A673 (cell line): ENCODE measurements around the gene HLA-F.

Experiments used
- EZH2 ChIP-seq: fragments of 200-600 bp; sonication (generic); IDR thresholded peaks from 2 replicates; pipeline ENCODE4 v1.6.1; 2017; ENCODE audit warnings: borderline replicate concordance, low read depth, mild to moderate bottlenecking, mixed read lengths, antibody characterized with exemption, low read length; ENCODE audit not compliant: poor library complexity, severe bottlenecking
- TF ChIP-seq, protein P1 (sequence below): fragments of 300-800, 200-600 bp; sonication (generic); conservative IDR thresholded peaks from 2 replicates; pipeline ENCODE4 v1.5.1; 2017; ENCODE audit warnings: low read depth, mild to moderate bottlenecking, antibody characterized with exemption, low read length, moderate library complexity, mixed read lengths

DNA sequence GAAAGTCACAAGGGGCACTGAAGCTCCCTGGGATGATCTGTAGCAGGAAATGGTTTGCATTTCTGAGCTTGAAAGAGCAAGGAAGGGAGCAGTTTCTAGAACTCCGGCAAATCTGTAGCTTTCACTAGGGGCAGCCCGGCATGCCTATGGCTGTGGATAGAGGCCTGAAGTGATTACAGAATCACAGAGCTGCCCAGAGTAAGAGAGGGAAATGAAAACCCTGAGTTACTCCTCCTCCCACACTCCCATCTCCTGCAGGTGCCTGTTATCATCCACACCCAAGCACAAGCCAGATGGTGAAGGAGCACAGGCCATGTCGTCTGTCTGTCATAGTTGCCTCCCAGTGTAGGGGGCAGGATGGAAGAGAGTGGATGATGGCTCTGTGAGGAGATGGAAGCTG is 37.1 kb downstream of the HLA-F start:
- TF ChIP-seq, protein P1, sequence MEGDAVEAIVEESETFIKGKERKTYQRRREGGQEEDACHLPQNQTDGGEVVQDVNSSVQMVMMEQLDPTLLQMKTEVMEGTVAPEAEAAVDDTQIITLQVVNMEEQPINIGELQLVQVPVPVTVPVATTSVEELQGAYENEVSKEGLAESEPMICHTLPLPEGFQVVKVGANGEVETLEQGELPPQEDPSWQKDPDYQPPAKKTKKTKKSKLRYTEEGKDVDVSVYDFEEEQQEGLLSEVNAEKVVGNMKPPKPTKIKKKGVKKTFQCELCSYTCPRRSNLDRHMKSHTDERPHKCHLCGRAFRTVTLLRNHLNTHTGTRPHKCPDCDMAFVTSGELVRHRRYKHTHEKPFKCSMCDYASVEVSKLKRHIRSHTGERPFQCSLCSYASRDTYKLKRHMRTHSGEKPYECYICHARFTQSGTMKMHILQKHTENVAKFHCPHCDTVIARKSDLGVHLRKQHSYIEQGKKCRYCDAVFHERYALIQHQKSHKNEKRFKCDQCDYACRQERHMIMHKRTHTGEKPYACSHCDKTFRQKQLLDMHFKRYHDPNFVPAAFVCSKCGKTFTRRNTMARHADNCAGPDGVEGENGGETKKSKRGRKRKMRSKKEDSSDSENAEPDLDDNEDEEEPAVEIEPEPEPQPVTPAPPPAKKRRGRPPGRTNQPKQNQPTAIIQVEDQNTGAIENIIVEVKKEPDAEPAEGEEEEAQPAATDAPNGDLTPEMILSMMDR, result no peak
- TF ChIP-seq EZH2, result no peak
